ENCODE measurements around the gene JAKMIP3.
"Not testable (repeated sequence)": the region's sequence is repeated elsewhere in the genome, so short reads cannot be mapped to it uniquely, and the experiment has no call there.

Gene JAKMIP3

GRCh38 chr10:132064082-132064755 lies 1.5 kb upstream of the JAKMIP3 start:
- DNase-seq (ENCODE audit: low spot score): no peak

GRCh38 chr10:132064771-132065437 lies 842 bp upstream of the JAKMIP3 start:
- no peak for DNase-seq (ENCODE audit: low spot score)

GRCh38 chr10:132066186-132066585 lies 440 bp downstream of the JAKMIP3 start:
- DNase-seq (ENCODE audit: low spot score): no peak

- DNase-seq (ENCODE audit: low spot score): no peak
These were observed 1.1 kb downstream of the JAKMIP3 start for GRCh38 chr10:132066812-132067211.

GRCh38 chr10:132068431-132069121 lies 2.8 kb downstream of the JAKMIP3 start:
- DNase-seq (ENCODE audit: low spot score): no peak

- no peak for DNase-seq (ENCODE audit: low spot score)
These were observed 3.5 kb downstream of the JAKMIP3 start for GRCh38 chr10:132069122-132069848.

- no peak for DNase-seq (ENCODE audit: low spot score)
These were observed 4.1 kb downstream of the JAKMIP3 start for GRCh38 chr10:132069849-132070182.

- DNase-seq (ENCODE audit: low spot score): no peak
These were observed 5.0 kb downstream of the JAKMIP3 start for GRCh38 chr10:132070724-132071123.

GRCh38 chr10:132071667-132072066 lies 5.9 kb downstream of the JAKMIP3 start:
- no peak for DNase-seq (ENCODE audit: low spot score)

- DNase-seq (ENCODE audit: low spot score): no peak
These were observed 10.3 kb downstream of the JAKMIP3 start for GRCh38 chr10:132075909-132076577.

- DNase-seq (ENCODE audit: low spot score): no peak
These were observed 10.9 kb downstream of the JAKMIP3 start for GRCh38 chr10:132076578-132077081.

- no peak for DNase-seq (ENCODE audit: low spot score)
These were observed 11.3 kb downstream of the JAKMIP3 start for GRCh38 chr10:132077091-132077490.

GRCh38 chr10:132078746-132079345 lies 13.1 kb downstream of the JAKMIP3 start:
- no peak for DNase-seq (ENCODE audit: low spot score)

GRCh38 chr10:132084384-132084783 lies 18.6 kb downstream of the JAKMIP3 start:
- not testable (repeated sequence) for DNase-seq (ENCODE audit: low spot score)

- not testable (repeated sequence) for DNase-seq (ENCODE audit: low spot score)
These were observed 27.5 kb downstream of the JAKMIP3 start for GRCh38 chr10:132093236-132093635.

- no peak for DNase-seq (ENCODE audit: low spot score)
These were observed 29.0 kb downstream of the JAKMIP3 start for GRCh38 chr10:132094581-132095234.

- DNase-seq (ENCODE audit: low spot score): no peak
These were observed 29.8 kb downstream of the JAKMIP3 start for GRCh38 chr10:132095403-132096113.

GRCh38 chr10:132096223-132096622 lies 30.5 kb downstream of the JAKMIP3 start:
- no peak for DNase-seq (ENCODE audit: low spot score)

GRCh38 chr10:132096863-132097478 lies 31.2 kb downstream of the JAKMIP3 start:
- DNase-seq (ENCODE audit: low spot score): no peak

All from hematopoietic multipotent progenitor cell treated with erythropoietin and hydrocortisone succinate and interleukin-3 and kit ligand, for 17 days (in vitro differentiated cells).